GM12878 (cell line): ENCODE data around the gene TPP2. TPM values are rescaled to one million over a fixed set of nuclear protein-coding genes. Genes with fewer than 3 reads are reported as not detected.

Source experiments
- ATF2 ChIP-seq: IDR thresholded peaks from 2 replicates; pipeline ENCODE4 v1.6.1; 2012; ENCODE audit warnings: low read length, inconsistent platforms
- BACH1 ChIP-seq: fragments of 450-650 bp; IDR thresholded peaks from 2 replicates; pipeline ENCODE4 v1.6.1; 2017; ENCODE audit warnings: mild to moderate bottlenecking, borderline replicate concordance
- BRCA1 ChIP-seq: IDR thresholded peaks from 2 replicates; pipeline ENCODE4 v1.6.1; 2011; ENCODE audit warnings: low read depth, low read length, improper control_type of control experiment
- CREB1 ChIP-seq: IDR thresholded peaks from 2 replicates; pipeline ENCODE4 v1.6.1; 2012; ENCODE audit warnings: low read depth, mild to moderate bottlenecking, inconsistent platforms
- ESRRA ChIP-seq: IDR thresholded peaks from 2 replicates; pipeline ENCODE4 v1.6.1; 2012; ENCODE audit warnings: mild to moderate bottlenecking, low read length, improper control_type of control experiment
- ETV6 ChIP-seq, 2 experiments: fragments of 450-650 bp in 1 of 2; IDR thresholded peaks in 1 of 2; conservative IDR thresholded peaks in 1 of 2; 2 replicates each; pipeline ENCODE4 v1.6.1; 2014; ENCODE audit warnings: antibody characterized with exemption in 1 of 2, borderline replicate concordance in 1 of 2, low read depth in 1 of 2, mild to moderate bottlenecking in 1 of 2, moderate library complexity in 1 of 2
- IRF3 ChIP-seq: fragments of 450-650 bp; IDR thresholded peaks from 2 replicates; pipeline ENCODE4 v1.6.1; 2014; ENCODE audit warnings: mild to moderate bottlenecking
- IRF4 ChIP-seq: IDR thresholded peaks from 2 replicates; pipeline ENCODE4 v1.6.1; 2011; ENCODE audit warnings: low read depth, low read length
- JUND ChIP-seq: IDR thresholded peaks from 2 replicates; pipeline ENCODE4 v1.6.1; 2012; ENCODE audit warnings: low read depth, mild to moderate bottlenecking, low read length, improper control_type of control experiment, moderate library complexity
- POU2F2 ChIP-seq: IDR thresholded peaks from 3 replicates; pipeline ENCODE4 v1.6.1; 2011; ENCODE audit warnings: low read depth, mild to moderate bottlenecking, low read length, borderline replicate concordance
- RELA ChIP-seq: fragments of 450-650 bp; IDR thresholded peaks from 2 replicates; pipeline ENCODE4 v1.8.0; 2014; ENCODE audit warnings: borderline replicate concordance; ENCODE audit not compliant: partially characterized antibody
- RUNX3 ChIP-seq: IDR thresholded peaks from 2 replicates; pipeline ENCODE4 v1.6.1; 2012; ENCODE audit warnings: low read length, inconsistent platforms
- TAF1 ChIP-seq: IDR thresholded peaks from 2 replicates; pipeline ENCODE4 v1.6.1; 2011; ENCODE audit warnings: mild to moderate bottlenecking, low read depth, low read length, borderline replicate concordance
- YBX1 ChIP-seq: fragments of 450-650 bp; IDR thresholded peaks from 2 replicates; pipeline ENCODE4 v1.6.1; 2016; ENCODE audit warnings: antibody characterized with exemption
- ZNF24 ChIP-seq: fragments of 450-650 bp; IDR thresholded peaks from 2 replicates; pipeline ENCODE4 v1.6.1; 2017; ENCODE audit warnings: antibody characterized with exemption, mild to moderate bottlenecking
- polyA plus RNA-seq, 11 experiments: library from polyadenylated mRNA; depleted of rRNA in 4 of 11; unstranded in 6 of 11; stranded (reverse) in 5 of 11; fragments of >200 nt; fragmentation: Nextera tagmentation in 4 of 11; fragmentation: Illumina TruSeq in 1 of 11; extraction: Ambion mirVana in 4 of 11; extraction: Trizol in 1 of 11; gene quantifications; 1 replicate in 1 of 11; 2 replicates in 10 of 11; pipeline versions ENCODE4 v1.2.1 to v1.2.3, GENCODE V29; 2011 to 2016; ENCODE audit warnings: inconsistent platforms in 2 of 11, missing spikeins in 2 of 11, low read depth in 1 of 11
- total RNA-seq, 4 experiments: library from RNA; depleted of rRNA in 3 of 4; stranded (reverse); fragments of >200 nt in 3 of 4; fragmentation: Illumina TruSeq in 1 of 4; extraction: Trizol in 1 of 4; gene quantifications; 2 replicates each; pipeline versions ENCODE4 v1.2.1 to v1.2.3, GENCODE V29; 2013 to 2021
- TF ChIP-seq, protein P1 (sequence below): IDR thresholded peaks from 2 replicates; pipeline ENCODE4 v1.6.1; 2011; ENCODE audit warnings: low read depth, mild to moderate bottlenecking, low read length, moderate library complexity, borderline replicate concordance; ENCODE audit errors: extremely low read depth
- TF ChIP-seq, protein P2 (sequence below): fragments of 450-650 bp; formaldehyde crosslinking; IDR thresholded peaks from 2 replicates; pipeline ENCODE4 v1.5.0; 2022; ENCODE audit warnings: mild to moderate bottlenecking, missing genetic modification characterization

TPP2 gene
- total and polyA plus RNA-seq, 10 of the 15 experiments (the other 5 are each of a cell fraction or from before 2014, with no cell fraction given) = 18.4 to 82.3 (median 55.4) TPM

DNA sequence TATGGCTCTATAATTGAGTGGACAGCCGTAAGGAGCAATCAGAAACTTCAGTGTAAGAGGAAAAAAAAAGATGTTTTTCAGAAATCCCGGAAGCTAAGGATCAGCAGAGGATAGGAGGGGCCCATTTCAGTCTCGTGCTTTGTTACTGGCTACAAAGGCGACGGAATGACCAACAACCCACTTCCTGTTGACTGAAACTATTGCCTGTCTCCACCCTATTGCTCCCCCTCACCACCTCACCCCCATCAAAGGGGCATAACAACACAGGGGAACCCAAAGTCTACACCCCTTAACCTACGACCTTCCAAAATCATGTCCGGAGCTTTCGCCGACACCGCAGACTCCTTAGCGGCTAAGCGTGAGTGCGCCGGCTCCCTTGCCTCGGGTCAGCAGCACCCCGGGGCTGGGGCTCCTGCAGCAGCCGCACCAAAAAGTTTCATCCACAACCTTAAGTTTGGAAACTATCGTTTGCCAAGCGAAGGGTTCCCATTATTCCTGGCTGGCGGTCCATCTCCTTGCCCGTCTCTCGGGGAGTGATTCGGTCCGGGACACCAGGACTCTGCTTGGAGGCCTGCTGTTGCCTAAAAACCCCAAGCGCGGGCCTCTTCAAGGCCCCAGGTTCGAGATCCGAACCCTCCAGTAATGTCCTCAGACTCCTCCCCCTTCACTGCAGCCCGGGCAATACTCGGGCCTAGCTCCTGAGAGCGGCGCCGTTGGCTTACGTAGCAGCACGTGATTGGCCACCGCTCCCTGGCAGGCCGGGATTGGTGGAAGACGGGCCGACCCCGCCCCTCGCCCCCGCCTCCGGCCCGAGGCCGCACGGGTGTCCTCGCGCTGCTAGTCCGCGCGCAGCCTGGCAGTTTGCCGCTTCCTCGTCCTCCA is at the start of gene TPP2 (continued):
- TF ChIP-seq, protein P1, sequence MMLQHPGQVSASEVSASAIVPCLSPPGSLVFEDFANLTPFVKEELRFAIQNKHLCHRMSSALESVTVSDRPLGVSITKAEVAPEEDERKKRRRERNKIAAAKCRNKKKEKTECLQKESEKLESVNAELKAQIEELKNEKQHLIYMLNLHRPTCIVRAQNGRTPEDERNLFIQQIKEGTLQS = 0 out of 2 replicates have a peak, but pooled peaks have one; percentile 28
- TF ChIP-seq, protein P2, sequence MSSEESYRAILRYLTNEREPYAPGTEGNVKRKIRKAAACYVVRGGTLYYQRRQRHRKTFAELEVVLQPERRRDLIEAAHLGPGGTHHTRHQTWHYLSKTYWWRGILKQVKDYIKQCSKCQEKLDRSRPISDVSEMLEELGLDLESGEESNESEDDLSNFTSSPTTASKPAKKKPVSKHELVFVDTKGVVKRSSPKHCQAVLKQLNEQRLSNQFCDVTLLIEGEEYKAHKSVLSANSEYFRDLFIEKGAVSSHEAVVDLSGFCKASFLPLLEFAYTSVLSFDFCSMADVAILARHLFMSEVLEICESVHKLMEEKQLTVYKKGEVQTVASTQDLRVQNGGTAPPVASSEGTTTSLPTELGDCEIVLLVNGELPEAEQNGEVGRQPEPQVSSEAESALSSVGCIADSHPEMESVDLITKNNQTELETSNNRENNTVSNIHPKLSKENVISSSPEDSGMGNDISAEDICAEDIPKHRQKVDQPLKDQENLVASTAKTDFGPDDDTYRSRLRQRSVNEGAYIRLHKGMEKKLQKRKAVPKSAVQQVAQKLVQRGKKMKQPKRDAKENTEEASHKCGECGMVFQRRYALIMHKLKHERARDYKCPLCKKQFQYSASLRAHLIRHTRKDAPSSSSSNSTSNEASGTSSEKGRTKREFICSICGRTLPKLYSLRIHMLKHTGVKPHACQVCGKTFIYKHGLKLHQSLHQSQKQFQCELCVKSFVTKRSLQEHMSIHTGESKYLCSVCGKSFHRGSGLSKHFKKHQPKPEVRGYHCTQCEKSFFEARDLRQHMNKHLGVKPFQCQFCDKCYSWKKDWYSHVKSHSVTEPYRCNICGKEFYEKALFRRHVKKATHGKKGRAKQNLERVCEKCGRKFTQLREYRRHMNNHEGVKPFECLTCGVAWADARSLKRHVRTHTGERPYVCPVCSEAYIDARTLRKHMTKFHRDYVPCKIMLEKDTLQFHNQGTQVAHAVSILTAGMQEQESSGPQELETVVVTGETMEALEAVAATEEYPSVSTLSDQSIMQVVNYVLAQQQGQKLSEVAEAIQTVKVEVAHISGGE = peak; percentile 48; the same call in 1 of the 2 replicates
- TF ChIP-seq JUND (0 out of 2 replicates have a peak, but pooled peaks have one; percentile 12), ATF2 (no peak), POU2F2 (peak; percentile 75; the same call in 2 of the 3 replicates), ESRRA (no peak), RUNX3 (peak; percentile 83), BRCA1 (no peak; the same call in 1 of the 2 replicates), IRF3 (peak; percentile 65; the same call in 1 of the 2 replicates), CREB1 (peak; percentile 98), RELA (no peak), YBX1 (no peak), TAF1 (peak; percentile 96), IRF4 (0 out of 2 replicates have a peak, but pooled peaks have one; percentile 12), BACH1 (peak; percentile 21; the same call in 1 of the 2 replicates), ETV6 (conservative IDR thresholded peaks at IDR 0.05 in 1 of 2, IDR thresholded peaks at IDR 0.05 in 1 of 2; ENCODE audit: borderline replicate concordance in 1 of 2, low read depth in 1 of 2) (peak in 1 of 2 experiments; percentile 36; a peak in 2 of 4 replicates), ZNF24 (no peak)
